NCI-H2081 treated with DMSO at 0.1 percent for 48 hours (cell line): ENCODE data around the gene RINT1.
"Not testable (repeated sequence)": the region's sequence is repeated elsewhere in the genome, so short reads cannot be mapped to it uniquely, and the experiment has no call there.

Source experiments
- DNase-seq: peaks from one replicate; lab custom pipeline; 2025; lab: John Stamatoyannopoulos, UW

The RINT1 gene

GRCh38 chr7:105531792-105532671 lies at the start of gene RINT1:
Gene RINT1 (plus strand): TSS chr7:105532201. CDS start chr7:105532316, 115 bp downstream.
- peak; percentile 80 for DNase-seq

- DNase-seq = no peak
Observed at GRCh38 chr7:105487579-105488571, 44.1 kb upstream of the RINT1 start.

GRCh38 chr7:105489409-105489808 lies 42.6 kb upstream of the RINT1 start:
- DNase-seq = no peak

GRCh38 chr7:105493196-105493922 lies 38.6 kb upstream of the RINT1 start:
- DNase-seq = no peak

- no peak for DNase-seq
Observed at GRCh38 chr7:105493923-105494315, 38.1 kb upstream of the RINT1 start.

- DNase-seq = no peak
Observed at GRCh38 chr7:105496521-105496920, 35.5 kb upstream of the RINT1 start.

GRCh38 chr7:105497016-105497415 lies 35.0 kb upstream of the RINT1 start:
- no peak for DNase-seq

GRCh38 chr7:105502173-105502572 lies 29.8 kb upstream of the RINT1 start:
- DNase-seq = no peak

- no peak for DNase-seq
Observed at GRCh38 chr7:105512415-105512814, 19.6 kb upstream of the RINT1 start.

- DNase-seq = no peak
Observed at GRCh38 chr7:105512926-105513526, 19.0 kb upstream of the RINT1 start.

- DNase-seq = not testable (repeated sequence)
Observed at GRCh38 chr7:105515610-105516009, 16.4 kb upstream of the RINT1 start.

- no peak for DNase-seq
Observed at GRCh38 chr7:105519353-105519752, 12.6 kb upstream of the RINT1 start.

- not testable (repeated sequence) for DNase-seq
Observed at GRCh38 chr7:105520620-105521019, 11.4 kb upstream of the RINT1 start.

- DNase-seq = no peak
Observed at GRCh38 chr7:105521027-105521716, 10.8 kb upstream of the RINT1 start.

GRCh38 chr7:105521717-105522463 lies 10.1 kb upstream of the RINT1 start, which contains the start of gene PUS7:
Gene PUS7 (minus strand): TSS chr7:105522271. CDS start chr7:105508512, 13,759 bp downstream.
- peak; percentile 76 for DNase-seq

- DNase-seq = not testable (repeated sequence)
Observed at GRCh38 chr7:105524423-105524822, 7.6 kb upstream of the RINT1 start.

GRCh38 chr7:105524840-105525239 lies 7.2 kb upstream of the RINT1 start:
- DNase-seq = no peak

- DNase-seq = not testable (repeated sequence)
Observed at GRCh38 chr7:105527737-105528136, 4.3 kb upstream of the RINT1 start.

GRCh38 chr7:105530126-105530525 lies 1.9 kb upstream of the RINT1 start:
- DNase-seq = no peak

GRCh38 chr7:105530546-105530945 lies 1.5 kb upstream of the RINT1 start:
- DNase-seq = no peak
